GM20431 (cell line): ENCODE measurements around the gene ZNF700.
"Not testable (repeated sequence)": the region's sequence is repeated elsewhere in the genome, so short reads cannot be mapped to it uniquely, and the experiment has no call there.

Experiments
- in situ Hi-C: fragments of 300-500 bp; cut with MseI, MboI; formaldehyde crosslinking; loops from one replicate; pipeline ENCODE4 v1.15.0; 2020; ENCODE audit warnings: low sequenced_read_pairs; ENCODE audit not compliant: unreplicated experiment

ZNF700 gene

GRCh38 chr19:11935829-11936228 is 10.9 kb downstream of the ZNF700 start:
- in situ Hi-C loops = not testable (repeated sequence)

GRCh38 chr19:11938383-11938782 is 13.5 kb downstream of the ZNF700 start:
- in situ Hi-C loops = not testable (repeated sequence)

GRCh38 chr19:11941361-11941887 is 16.5 kb downstream of the ZNF700 start:
- in situ Hi-C loops = not testable (repeated sequence)

GRCh38 chr19:11942008-11942842 is 17.3 kb downstream of the ZNF700 start:
- in situ Hi-C loops = no loop called here

- in situ Hi-C loops = no loop called here
Observed at GRCh38 chr19:11942843-11943108, 17.9 kb downstream of the ZNF700 start.

- in situ Hi-C loops = no loop called here
Observed at GRCh38 chr19:11944656-11945055, 19.7 kb downstream of the ZNF700 start.

GRCh38 chr19:11948646-11949045 is 23.7 kb downstream of the ZNF700 start:
- in situ Hi-C loops = no loop called here

- in situ Hi-C loops = no loop called here
Observed at GRCh38 chr19:11949201-11949600, 24.3 kb downstream of the ZNF700 start.

GRCh38 chr19:11949614-11950080 is 24.7 kb downstream of the ZNF700 start:
- in situ Hi-C loops = not testable (repeated sequence)

GRCh38 chr19:11950312-11950711 is 25.4 kb downstream of the ZNF700 start:
- in situ Hi-C loops = no loop called here

GRCh38 chr19:11963566-11964355 is 38.9 kb downstream of the ZNF700 start:
- in situ Hi-C loops = no loop called here

GRCh38 chr19:11964496-11964857 is 39.6 kb downstream of the ZNF700 start:
- in situ Hi-C loops = no loop called here

- in situ Hi-C loops = no loop called here
Observed at GRCh38 chr19:11964858-11965645, 40.1 kb downstream of the ZNF700 start, which contains the start of gene ZNF763. ZNF763 (plus strand) TSS chr19:11965040; CDS start chr19:11965209, 169 bp downstream.

GRCh38 chr19:11970174-11970573 is 45.3 kb downstream of the ZNF700 start:
- in situ Hi-C loops = no loop called here

- in situ Hi-C loops = no loop called here
Observed at GRCh38 chr19:11971041-11971440, 46.1 kb downstream of the ZNF700 start.

- in situ Hi-C loops = no loop called here
Observed at GRCh38 chr19:11973019-11973810, 48.3 kb downstream of the ZNF700 start.

GRCh38 chr19:11978492-11979100 is 53.7 kb downstream of the ZNF700 start:
- in situ Hi-C loops = no loop called here

GRCh38 chr19:11979527-11979926 is 54.6 kb downstream of the ZNF700 start:
- in situ Hi-C loops = no loop called here

- in situ Hi-C loops = loop anchor here (10.0 kb wide), 1 partner anchor 58 kb away; the partner anchor contains the start of gene ZNF700
Observed at GRCh38 chr19:11982526-11982925, 57.6 kb downstream of the ZNF700 start.
